ENCODE data around the gene SV2B.

Gene SV2B

DNA sequence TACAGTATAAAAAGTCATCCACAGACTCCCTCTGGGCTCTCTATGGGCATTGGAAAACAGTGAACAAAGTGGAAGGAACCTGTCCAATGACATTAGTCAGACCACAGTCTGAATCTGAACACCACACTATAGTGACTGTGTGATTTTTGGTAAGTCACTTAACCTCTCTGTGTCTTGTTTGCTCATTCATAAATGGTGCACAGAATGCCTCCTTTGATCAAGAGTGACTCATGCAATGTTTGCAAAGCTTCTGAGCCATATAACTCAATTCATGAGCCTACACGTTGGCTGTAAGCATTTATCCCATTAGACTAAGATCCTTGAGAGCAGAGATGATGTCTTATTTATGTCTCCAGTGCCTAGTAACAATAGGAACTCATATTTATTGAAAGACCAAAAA, 46.7 kb downstream of the SV2B start:
- Histone ChIP-seq H3K9ac (ENCODE audit: low read length in 5 of 5) (no peak overlapping the region), H3K27me3 (ENCODE audit: control insufficient read depth in 5 of 5, insufficient read depth in 4 of 5, low read length in 5 of 5) (peaks cover 0 to 6% (median 2%) of the 10 kb centered on the region in 5 donors), H3K36me3 (ENCODE audit: control insufficient read depth in 5 of 5, insufficient read depth in 5 of 5, low read length in 5 of 5) (no peaks in the 10 kb centered on the region), H3K9me3 (ENCODE audit: control insufficient read depth in 5 of 5, low read length in 5 of 5) (no peaks in the 10 kb centered on the region), H3K4me1 (ENCODE audit: control insufficient read depth in 5 of 5, insufficient read depth in 5 of 5, low read length in 5 of 5) (peaks cover 0 to 3% (median 0%) of the 10 kb centered on the region in 5 donors), H3K4me3 (ENCODE audit: low read depth in 1 of 5, low read length in 5 of 5) (no peak overlapping the region), H3K27ac (ENCODE audit: low read depth, low read length) (no peak overlapping the region)

DNA sequence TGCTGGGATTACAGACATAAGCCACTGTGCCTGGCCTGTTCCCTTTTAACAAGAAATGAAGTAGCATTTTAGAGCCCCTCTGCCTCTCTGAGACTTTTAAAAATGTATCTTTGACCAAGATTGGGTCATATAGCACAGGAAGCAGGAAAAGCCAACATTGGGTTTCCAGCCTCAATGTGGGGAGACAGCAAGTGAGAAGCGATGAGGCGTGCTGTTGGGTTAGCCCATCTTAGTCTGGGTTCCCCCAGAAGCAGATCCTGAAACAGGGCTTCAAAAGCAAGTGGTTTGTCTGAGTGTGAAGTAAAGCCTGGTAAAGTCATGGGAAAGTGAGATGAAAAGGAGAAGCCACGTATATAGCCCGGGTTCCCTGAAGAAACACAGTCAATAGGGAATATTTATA, 48.2 kb downstream of the SV2B start:
- Histone ChIP-seq H3K27ac (ENCODE audit: low read depth, low read length) (no peak overlapping the region), H3K9me3 (ENCODE audit: control insufficient read depth in 5 of 5, low read length in 5 of 5) (no peaks in the 10 kb centered on the region), H3K36me3 (ENCODE audit: control insufficient read depth in 5 of 5, insufficient read depth in 5 of 5, low read length in 5 of 5) (no peaks in the 10 kb centered on the region), H3K4me1 (ENCODE audit: control insufficient read depth in 5 of 5, insufficient read depth in 5 of 5, low read length in 5 of 5) (no peaks in the 10 kb centered on the region), H3K27me3 (ENCODE audit: control insufficient read depth in 5 of 5, insufficient read depth in 4 of 5, low read length in 5 of 5) (peaks cover 2 to 8% (median 3%) of the 10 kb centered on the region in 5 donors), H3K4me3 (ENCODE audit: low read depth in 1 of 5, low read length in 5 of 5) (no peak overlapping the region), H3K9ac (ENCODE audit: low read length in 5 of 5) (no peak overlapping the region)

DNA sequence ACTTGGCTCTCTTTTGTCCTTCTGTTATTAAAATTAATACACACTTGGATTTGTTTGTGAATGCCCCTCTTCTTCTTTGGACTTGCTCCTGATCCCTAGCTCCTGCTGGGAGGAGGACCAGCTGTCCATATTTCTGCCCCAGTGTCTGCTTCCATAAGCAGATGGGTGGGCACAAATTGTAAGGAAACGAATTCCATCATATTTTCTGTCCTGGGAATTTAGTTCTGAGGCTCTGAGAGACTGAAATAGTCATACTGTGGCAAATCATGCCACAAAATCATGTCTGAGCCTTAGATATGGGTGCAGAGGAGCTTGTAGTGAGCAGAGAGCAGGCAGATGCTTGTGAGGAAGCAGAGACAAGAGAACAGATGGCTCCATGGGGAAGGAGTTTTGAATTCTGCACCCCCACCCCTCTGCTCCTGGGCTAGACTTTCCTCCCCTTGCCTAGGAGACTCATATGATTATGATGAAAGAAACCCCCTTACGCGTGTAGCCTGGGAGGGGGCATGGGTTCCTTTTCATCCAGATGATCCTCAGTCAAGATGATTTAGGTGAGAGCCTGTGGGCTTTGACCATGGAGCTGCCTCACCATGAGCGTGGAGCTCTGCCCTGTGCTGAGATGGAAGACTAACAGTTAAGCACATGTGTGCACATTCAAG, 50.6 kb downstream of the SV2B start:
- no peak overlapping the region for H3K4me3 ChIP-seq (ENCODE audit: low read depth in 1 of 5, low read length in 5 of 5)
- peaks cover 2 to 11% (median 4%) of the 10 kb centered on the region in 5 donors for H3K27me3 ChIP-seq (ENCODE audit: control insufficient read depth in 5 of 5, insufficient read depth in 4 of 5, low read length in 5 of 5)
- H3K9ac ChIP-seq (ENCODE audit: low read length in 5 of 5), result no peak overlapping the region
- H3K36me3 ChIP-seq (ENCODE audit: control insufficient read depth in 5 of 5, insufficient read depth in 5 of 5, low read length in 5 of 5), result no peaks in the 10 kb centered on the region
- H3K27ac ChIP-seq (ENCODE audit: low read depth, low read length), result no peak overlapping the region
- H3K4me1 ChIP-seq (ENCODE audit: control insufficient read depth in 5 of 5, insufficient read depth in 5 of 5, low read length in 5 of 5), result no peaks in the 10 kb centered on the region
- no peaks in the 10 kb centered on the region for H3K9me3 ChIP-seq (ENCODE audit: control insufficient read depth in 5 of 5, low read length in 5 of 5)

DNA sequence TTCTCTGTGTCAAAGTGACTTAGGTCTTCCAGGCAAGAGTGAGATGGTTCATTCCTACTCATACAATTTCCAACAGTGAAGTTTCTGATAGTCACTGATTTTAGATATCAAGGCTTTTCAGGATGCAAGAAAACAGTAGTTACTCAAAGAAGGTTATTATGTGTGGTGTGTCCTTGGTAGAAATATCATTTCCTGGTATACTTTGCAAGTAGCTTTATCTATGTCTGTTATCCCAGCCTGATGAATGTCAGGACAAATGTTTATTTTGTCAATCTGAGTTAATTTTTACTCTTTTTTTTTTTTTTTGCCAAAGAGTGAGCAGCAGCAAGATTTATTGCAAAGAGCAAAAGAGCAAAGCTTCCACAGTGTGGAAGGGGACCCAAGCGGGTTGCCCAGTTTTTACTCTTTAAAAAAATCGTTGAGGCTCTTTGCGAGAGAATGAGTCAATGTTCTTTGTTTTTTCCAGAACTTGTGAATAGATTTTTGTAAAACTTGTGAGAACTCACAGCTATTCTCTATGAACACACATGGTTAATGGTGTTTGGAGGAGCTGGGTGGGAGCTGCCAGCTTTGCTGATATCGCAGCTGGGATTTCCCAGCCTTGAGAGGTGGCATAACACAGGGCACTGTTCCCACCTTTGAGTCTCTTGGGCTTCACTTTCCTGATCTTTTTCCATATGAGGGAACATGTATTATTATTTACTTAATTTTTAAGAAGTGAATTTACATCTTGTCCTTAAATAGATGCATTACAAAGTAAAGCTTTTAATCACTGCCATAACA, 51.9 kb downstream of the SV2B start:
- no peaks in the 10 kb centered on the region for H3K36me3 ChIP-seq (ENCODE audit: control insufficient read depth in 5 of 5, insufficient read depth in 5 of 5, low read length in 5 of 5)
- H3K9ac ChIP-seq (ENCODE audit: low read length in 5 of 5), result no peak overlapping the region
- H3K27ac ChIP-seq (ENCODE audit: low read depth, low read length), result no peak overlapping the region
- H3K4me1 ChIP-seq (ENCODE audit: control insufficient read depth in 5 of 5, insufficient read depth in 5 of 5, low read length in 5 of 5), result peaks cover 0 to 6% (median 0%) of the 10 kb centered on the region in 5 donors
- no peaks in the 10 kb centered on the region for H3K9me3 ChIP-seq (ENCODE audit: control insufficient read depth in 5 of 5, low read length in 5 of 5)
- H3K27me3 ChIP-seq (ENCODE audit: control insufficient read depth in 5 of 5, insufficient read depth in 4 of 5, low read length in 5 of 5), result peaks cover 2 to 11% (median 4%) of the 10 kb centered on the region in 5 donors
- H3K4me3 ChIP-seq (ENCODE audit: low read depth in 1 of 5, low read length in 5 of 5), result no peak overlapping the region

DNA sequence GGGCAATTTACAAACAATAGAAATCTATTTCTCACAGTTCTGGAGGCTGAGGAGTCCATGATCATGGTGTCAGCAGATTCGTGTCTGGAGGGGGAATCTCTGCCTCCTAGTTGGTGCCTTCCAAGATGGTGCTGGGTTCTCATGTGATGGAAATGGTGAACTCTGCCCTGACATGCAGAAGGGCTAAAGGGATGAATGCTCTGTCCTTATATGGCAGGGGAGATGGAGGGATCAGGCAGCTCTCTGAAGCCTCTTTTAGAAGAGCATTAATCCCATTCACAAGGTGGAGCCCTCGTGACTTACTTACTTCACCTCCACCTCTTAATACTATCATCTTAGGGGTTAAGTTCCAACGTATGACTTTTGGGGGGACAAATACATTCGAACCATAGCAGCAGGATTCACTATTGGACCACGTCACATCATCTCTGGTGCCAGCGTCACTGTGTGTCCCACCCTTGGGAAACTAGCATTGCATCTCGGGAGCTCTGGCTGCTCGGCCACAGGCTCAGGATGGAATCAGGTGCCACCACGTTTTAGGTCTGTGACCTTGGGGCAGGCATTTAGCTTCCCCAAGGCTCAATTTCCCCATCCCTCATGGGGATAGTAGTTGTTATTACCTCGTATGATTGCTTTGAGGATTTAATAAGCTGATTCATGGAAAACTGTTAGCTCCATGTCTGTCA, 53.0 kb downstream of the SV2B start:
- H3K27ac ChIP-seq (ENCODE audit: low read depth, low read length), result no peak overlapping the region
- H3K27me3 ChIP-seq (ENCODE audit: control insufficient read depth in 5 of 5, insufficient read depth in 4 of 5, low read length in 5 of 5), result peaks cover 2 to 11% (median 4%) of the 10 kb centered on the region in 5 donors
- H3K9me3 ChIP-seq (ENCODE audit: control insufficient read depth in 5 of 5, low read length in 5 of 5), result no peaks in the 10 kb centered on the region
- peaks cover 0 to 13% (median 0%) of the 10 kb centered on the region in 5 donors for H3K4me1 ChIP-seq (ENCODE audit: control insufficient read depth in 5 of 5, insufficient read depth in 5 of 5, low read length in 5 of 5)
- H3K36me3 ChIP-seq (ENCODE audit: control insufficient read depth in 5 of 5, insufficient read depth in 5 of 5, low read length in 5 of 5), result no peaks in the 10 kb centered on the region
- no peak overlapping the region for H3K9ac ChIP-seq (ENCODE audit: low read length in 5 of 5)
- no peak overlapping the region for H3K4me3 ChIP-seq (ENCODE audit: low read depth in 1 of 5, low read length in 5 of 5)

DNA sequence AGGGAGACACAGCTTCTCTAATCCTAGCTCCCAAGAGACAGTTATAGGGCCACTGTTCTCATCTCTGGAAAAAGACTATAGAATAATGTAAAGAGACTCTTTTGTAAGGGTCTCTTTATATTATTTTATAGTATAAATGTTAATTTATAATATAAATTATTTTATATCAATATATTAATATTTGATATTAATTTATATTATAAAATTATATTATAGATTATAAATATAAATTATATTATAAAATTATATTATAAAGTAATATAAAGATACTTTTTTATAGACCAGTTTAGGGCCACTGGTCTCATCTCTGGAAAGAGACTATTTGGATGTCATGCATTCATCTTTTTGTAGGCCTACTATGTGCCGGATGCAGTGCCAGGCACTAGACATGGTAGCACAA, 53.9 kb downstream of the SV2B start:
- Histone ChIP-seq H3K27me3 (ENCODE audit: control insufficient read depth in 5 of 5, insufficient read depth in 4 of 5, low read length in 5 of 5) (peaks cover 0 to 11% (median 4%) of the 10 kb centered on the region in 5 donors), H3K9ac (ENCODE audit: low read length in 5 of 5) (no peak overlapping the region), H3K4me1 (ENCODE audit: control insufficient read depth in 5 of 5, insufficient read depth in 5 of 5, low read length in 5 of 5) (peaks cover 0 to 13% (median 0%) of the 10 kb centered on the region in 5 donors), H3K36me3 (ENCODE audit: control insufficient read depth in 5 of 5, insufficient read depth in 5 of 5, low read length in 5 of 5) (no peaks in the 10 kb centered on the region), H3K4me3 (ENCODE audit: low read depth in 1 of 5, low read length in 5 of 5) (no peak overlapping the region), H3K27ac (ENCODE audit: low read depth, low read length) (no peak overlapping the region), H3K9me3 (ENCODE audit: control insufficient read depth in 5 of 5, low read length in 5 of 5) (no peaks in the 10 kb centered on the region)

DNA sequence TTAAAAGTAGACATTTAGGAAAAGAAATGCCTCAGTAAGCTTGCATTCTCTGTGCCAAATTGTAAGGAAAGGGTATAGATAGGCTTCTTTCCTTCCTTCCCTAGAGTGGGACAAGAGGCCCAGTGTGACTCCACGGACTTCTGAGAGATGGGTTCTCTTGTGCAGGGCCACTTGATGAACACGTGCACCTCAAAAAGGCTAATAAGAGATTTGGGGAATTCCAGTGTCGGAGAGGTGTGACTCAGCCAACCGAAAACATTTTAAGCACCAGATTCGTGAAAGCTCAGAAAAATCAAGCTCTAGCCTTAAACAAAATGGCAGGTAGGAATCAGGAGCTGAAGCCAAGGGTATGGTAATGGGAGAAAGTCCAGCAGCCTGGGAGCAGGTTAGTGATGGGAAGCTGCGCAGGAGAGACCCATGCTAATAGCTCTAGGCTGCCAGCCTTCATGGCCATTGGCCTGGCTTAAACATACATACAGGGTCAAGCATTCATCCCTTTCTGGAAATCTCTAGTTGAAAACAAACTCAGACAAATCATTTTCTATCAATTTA, 56.2 kb downstream of the SV2B start:
- no peaks in the 10 kb centered on the region for H3K36me3 ChIP-seq (ENCODE audit: control insufficient read depth in 5 of 5, insufficient read depth in 5 of 5, low read length in 5 of 5)
- H3K9me3 ChIP-seq (ENCODE audit: control insufficient read depth in 5 of 5, low read length in 5 of 5), result no peaks in the 10 kb centered on the region
- peaks cover 0 to 13% (median 0%) of the 10 kb centered on the region in 5 donors for H3K4me1 ChIP-seq (ENCODE audit: control insufficient read depth in 5 of 5, insufficient read depth in 5 of 5, low read length in 5 of 5)
- H3K27me3 ChIP-seq (ENCODE audit: control insufficient read depth in 5 of 5, insufficient read depth in 4 of 5, low read length in 5 of 5), result peaks cover 0 to 5% (median 0%) of the 10 kb centered on the region in 5 donors
- no peak overlapping the region for H3K9ac ChIP-seq (ENCODE audit: low read length in 5 of 5)
- no peak overlapping the region for H3K4me3 ChIP-seq (ENCODE audit: low read depth in 1 of 5, low read length in 5 of 5)
- H3K27ac ChIP-seq (ENCODE audit: low read depth, low read length), result no peak overlapping the region

DNA sequence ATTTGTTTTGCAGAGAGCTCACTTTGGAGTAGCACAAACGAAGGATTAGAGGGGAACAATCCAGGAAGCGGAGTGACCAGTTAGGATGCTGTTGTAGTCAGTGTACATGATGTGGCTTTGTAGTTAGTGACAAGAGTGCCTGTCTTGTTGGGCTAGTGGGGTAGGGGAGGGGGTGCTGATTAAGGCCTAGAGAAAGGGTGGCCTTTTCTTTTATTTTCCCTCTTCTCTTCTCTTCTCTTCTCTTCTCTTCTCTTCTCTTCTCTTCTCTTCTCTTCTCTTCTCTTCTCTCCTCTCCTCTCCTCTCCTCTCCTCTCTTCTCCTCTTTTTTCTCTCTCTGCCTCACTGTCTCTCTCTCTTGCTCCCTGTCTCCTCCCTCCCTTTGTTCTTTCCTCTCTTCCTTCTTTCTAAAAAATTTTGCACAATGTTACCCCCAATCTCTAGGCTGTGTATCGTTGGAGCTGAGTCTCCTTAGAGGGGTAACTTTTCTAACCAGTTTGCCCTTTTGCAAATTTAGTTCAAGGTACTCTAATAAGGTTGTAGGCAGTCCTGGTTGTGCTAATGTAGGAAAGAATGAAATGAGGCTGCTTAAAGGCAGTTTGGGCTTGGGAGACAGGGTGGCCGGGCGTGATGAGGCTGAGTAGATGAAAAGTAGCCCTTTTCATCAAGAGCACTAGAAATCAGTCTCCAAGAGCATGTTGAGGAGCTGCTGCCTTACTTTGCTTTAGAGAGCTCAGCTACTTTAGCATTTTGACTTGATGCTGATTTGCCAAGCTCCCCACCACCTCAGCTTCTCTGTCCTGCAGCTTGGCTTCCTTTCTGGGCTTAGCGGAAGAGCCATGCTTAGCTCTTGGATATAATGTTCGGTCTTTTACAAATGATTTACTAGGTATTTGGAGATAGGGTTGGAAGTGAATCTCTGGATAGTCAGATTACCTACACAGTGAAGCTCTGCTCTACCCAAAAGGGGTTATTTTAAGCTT, 58.6 kb downstream of the SV2B start:
- Histone ChIP-seq H3K4me3 (ENCODE audit: low read depth in 1 of 5, low read length in 5 of 5) (no peak overlapping the region), H3K36me3 (ENCODE audit: control insufficient read depth in 5 of 5, insufficient read depth in 5 of 5, low read length in 5 of 5) (no peaks in the 10 kb centered on the region), H3K4me1 (ENCODE audit: control insufficient read depth in 5 of 5, insufficient read depth in 5 of 5, low read length in 5 of 5) (peaks cover 0 to 13% (median 0%) of the 10 kb centered on the region in 5 donors), H3K27me3 (ENCODE audit: control insufficient read depth in 5 of 5, insufficient read depth in 4 of 5, low read length in 5 of 5) (no peaks in the 10 kb centered on the region), H3K9ac (ENCODE audit: low read length in 5 of 5) (no peak overlapping the region), H3K9me3 (ENCODE audit: control insufficient read depth in 5 of 5, low read length in 5 of 5) (no peaks in the 10 kb centered on the region), H3K27ac (ENCODE audit: low read depth, low read length) (no peak overlapping the region)

DNA sequence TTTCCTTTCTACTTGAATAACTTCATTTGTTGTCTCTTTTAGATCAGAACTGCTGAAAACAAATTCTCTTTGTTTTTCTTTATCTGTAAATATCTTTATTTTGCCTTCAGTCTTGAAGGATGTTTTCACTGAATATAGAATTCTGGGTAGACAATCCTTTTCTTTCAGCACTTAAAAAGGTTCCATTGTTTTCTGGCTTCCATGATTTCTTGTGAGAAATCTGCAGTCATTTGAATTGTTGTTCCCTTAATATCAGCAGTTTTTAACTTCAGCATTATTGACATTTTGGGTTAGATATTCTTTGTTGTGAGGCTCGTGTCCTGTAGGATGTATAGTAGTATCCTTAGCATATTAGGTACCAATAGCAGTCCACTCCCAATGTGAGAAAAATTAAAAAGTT, 65.8 kb downstream of the SV2B start:
- H3K4me3 ChIP-seq (ENCODE audit: low read depth in 1 of 5, low read length in 5 of 5), result no peak overlapping the region
- no peak overlapping the region for H3K27ac ChIP-seq (ENCODE audit: low read depth, low read length)
- H3K36me3 ChIP-seq (ENCODE audit: control insufficient read depth in 5 of 5, insufficient read depth in 5 of 5, low read length in 5 of 5), result no peaks in the 10 kb centered on the region
- no peaks in the 10 kb centered on the region for H3K27me3 ChIP-seq (ENCODE audit: control insufficient read depth in 5 of 5, insufficient read depth in 4 of 5, low read length in 5 of 5)
- H3K4me1 ChIP-seq (ENCODE audit: control insufficient read depth in 5 of 5, insufficient read depth in 5 of 5, low read length in 5 of 5), result no peaks in the 10 kb centered on the region
- peaks cover 2 to 16% (median 14%) of the 10 kb centered on the region in 5 donors for H3K9me3 ChIP-seq (ENCODE audit: control insufficient read depth in 5 of 5, low read length in 5 of 5)
- no peak overlapping the region for H3K9ac ChIP-seq (ENCODE audit: low read length in 5 of 5)
